Skeletal muscle tissue (tissue), 4 donors: ENCODE results near the gene DLGAP1. TPM values are rescaled to one million over a fixed set of nuclear protein-coding genes. Genes with fewer than 3 reads are reported as not detected.
A peak's percentile ranks its signal among the peaks of the same experiment; 100 is the strongest.
"Not testable (repeated sequence)": the region's sequence is repeated elsewhere in the genome, so short reads cannot be mapped to it uniquely, and the experiment has no call there.

Source experiments
- H3K27ac ChIP-seq: one replicate; pipeline ENCODE4 v1.7.0; 2013; ENCODE audit warnings: mild to moderate bottlenecking, low read depth, low read length, inconsistent platforms
- H3K27me3 ChIP-seq, 3 donors: one replicate each; pipeline ENCODE4 v1.7.0; 2013; ENCODE audit warnings: low read length in 3 of 3; ENCODE audit not compliant: control insufficient read depth in 3 of 3, insufficient read depth in 3 of 3
- H3K36me3 ChIP-seq, 3 donors: one replicate each; pipeline ENCODE4 v1.7.0; 2013; ENCODE audit warnings: low read length in 3 of 3; ENCODE audit not compliant: control insufficient read depth in 3 of 3, insufficient read depth in 3 of 3
- H3K4me1 ChIP-seq, 3 donors: one replicate each; pipeline ENCODE4 v1.7.0; 2013; ENCODE audit warnings: low read length in 3 of 3, mild to moderate bottlenecking in 3 of 3; ENCODE audit not compliant: control insufficient read depth in 3 of 3, insufficient read depth in 3 of 3
- H3K4me3 ChIP-seq, 3 donors: one replicate each; pipeline ENCODE4 v1.7.0; 2013; ENCODE audit warnings: low read length in 3 of 3
- H3K9ac ChIP-seq, 3 donors: one replicate each; pipeline ENCODE4 v1.7.0; 2013; ENCODE audit warnings: low read length in 3 of 3, mild to moderate bottlenecking in 3 of 3, moderate library complexity in 2 of 3, low read depth in 1 of 3
- H3K9me3 ChIP-seq, 3 donors: one replicate each; pipeline ENCODE4 v1.7.0; 2013; ENCODE audit warnings: low read length in 3 of 3; ENCODE audit not compliant: control insufficient read depth in 3 of 3
- total RNA-seq: library from RNA; depleted of rRNA; stranded (reverse); fragments of >200 nt; gene quantifications from one replicate; pipeline ENCODE4 v1.2.3, GENCODE V29; 2014
- donor health status: Osteomylitis.

The DLGAP1 gene
- total RNA-seq, 1 donor from 2014 or later, result 0.52 TPM

DNA sequence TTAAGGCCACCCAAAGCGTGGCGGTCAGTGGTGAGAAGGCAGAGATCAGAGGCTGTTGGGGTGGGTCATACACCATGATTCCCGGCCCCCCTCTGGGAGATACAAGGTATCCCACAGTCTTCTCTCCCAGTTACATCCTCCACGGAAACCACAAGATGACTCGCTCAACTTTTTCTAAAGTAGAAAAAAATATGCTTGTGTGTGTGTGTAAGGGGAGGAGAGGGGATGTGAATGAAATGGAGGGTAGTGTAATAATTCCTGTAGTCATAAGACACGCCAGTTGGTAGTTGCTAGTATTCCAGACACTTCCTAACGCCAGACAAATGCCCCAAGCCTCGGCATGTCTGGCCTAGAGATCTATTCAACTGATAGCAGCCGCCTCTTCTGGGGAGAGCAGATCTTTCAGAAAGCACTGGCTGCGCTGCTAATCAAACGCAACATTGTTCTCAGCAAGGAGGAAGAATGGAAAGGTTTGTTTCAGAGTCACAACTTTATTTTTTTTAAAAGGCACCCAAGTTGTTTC, 861.7 kb downstream of the DLGAP1 start:
- H3K27ac ChIP-seq, result peak overlapping the region; percentile 93
- H3K27me3 ChIP-seq, result no peaks in the 10 kb centered on the region
- no peaks in the 10 kb centered on the region for H3K36me3 ChIP-seq
- peaks cover 34 to 46% (median 36%) of the 10 kb centered on the region in 3 donors for H3K4me1 ChIP-seq
- peak overlapping the region; percentile 80 to 84 (median 80) for H3K4me3 ChIP-seq
- H3K9me3 ChIP-seq, result no peaks in the 10 kb centered on the region
- H3K9ac ChIP-seq, result peak overlapping the region; percentile 71 to 85 (median 84)

DNA sequence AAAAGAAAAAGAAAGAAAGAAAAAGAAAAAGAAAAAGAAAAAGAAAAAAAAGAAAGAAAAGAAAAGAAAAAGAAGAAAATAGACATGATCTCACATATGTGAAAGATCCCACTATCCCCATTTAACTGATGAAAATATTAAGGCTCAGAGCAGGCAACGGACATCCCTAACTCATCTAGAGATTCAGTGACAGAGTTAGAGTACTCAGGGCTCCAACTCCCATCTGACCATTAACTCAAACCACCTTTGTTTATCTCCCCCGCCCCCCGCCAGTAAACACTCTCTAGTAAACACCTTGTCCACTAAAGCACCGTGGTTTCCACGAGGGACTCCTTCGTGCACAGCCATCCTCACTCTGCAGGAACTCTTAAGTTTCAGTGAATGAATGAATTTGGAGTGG, 862.2 kb downstream of the DLGAP1 start:
- H3K27ac ChIP-seq, result peak overlapping the region; percentile 93
- peaks cover 34 to 45% (median 36%) of the 10 kb centered on the region in 3 donors for H3K4me1 ChIP-seq
- no peak overlapping the region for H3K4me3 ChIP-seq

DNA sequence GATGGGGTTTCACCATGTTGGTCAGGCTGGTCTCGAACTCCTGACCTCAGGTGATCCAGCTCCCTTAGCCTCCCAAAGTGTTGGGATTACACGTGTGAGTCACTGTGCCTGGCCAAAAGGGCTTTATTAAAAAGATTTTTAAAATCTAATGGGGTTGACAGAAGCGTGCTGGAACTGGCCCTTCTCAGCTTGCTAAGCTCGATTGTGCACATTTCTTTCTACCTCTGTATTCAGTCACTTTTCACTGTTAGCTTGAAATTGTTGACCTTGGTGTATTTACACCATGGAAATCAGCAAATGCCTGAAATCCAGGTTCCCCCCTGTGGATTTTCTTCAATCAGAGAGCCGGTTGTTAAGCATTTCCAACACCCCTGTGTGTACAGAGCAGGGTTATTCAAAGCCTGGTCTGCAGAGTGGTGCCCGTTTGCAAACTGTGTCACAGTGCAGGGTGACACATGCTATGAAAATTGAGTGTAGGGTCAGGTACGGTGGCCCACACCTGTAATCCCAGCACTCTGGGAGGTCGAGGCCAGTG, 864.9 kb downstream of the DLGAP1 start:
- H3K4me1 ChIP-seq, result peaks cover 15 to 18% (median 15%) of the 10 kb centered on the region in 3 donors
- no peaks in the 10 kb centered on the region for H3K36me3 ChIP-seq
- no peaks in the 10 kb centered on the region for H3K27me3 ChIP-seq
- H3K27ac ChIP-seq, result no peak overlapping the region
- H3K4me3 ChIP-seq, result no peak overlapping the region
- H3K9ac ChIP-seq, result no peak overlapping the region
- no peaks in the 10 kb centered on the region for H3K9me3 ChIP-seq

More for the DNA sequence above, 862.2 kb downstream of the DLGAP1 start:
- H3K36me3 ChIP-seq, result no peaks in the 10 kb centered on the region
- no peaks in the 10 kb centered on the region for H3K27me3 ChIP-seq
- no peaks in the 10 kb centered on the region for H3K9me3 ChIP-seq
- peak overlapping the region in 1 of 3 donors; percentile 85 for H3K9ac ChIP-seq

GRCh38 chr18:3585656-3586509, 869.2 kb downstream of the DLGAP1 start:
- Histone ChIP-seq H3K4me3 (no peak overlapping the region), H3K4me1 (no peaks in the 10 kb centered on the region), H3K27ac (no peak overlapping the region), H3K27me3 (no peaks in the 10 kb centered on the region), H3K36me3 (no peaks in the 10 kb centered on the region), H3K9ac (no peak overlapping the region), H3K9me3 (no peaks in the 10 kb centered on the region)

GRCh38 chr18:3584897-3585460, 870.1 kb downstream of the DLGAP1 start:
- Histone ChIP-seq H3K4me1 (no peaks in the 10 kb centered on the region), H3K9me3 (no peaks in the 10 kb centered on the region), H3K36me3 (no peaks in the 10 kb centered on the region), H3K27me3 (no peaks in the 10 kb centered on the region), H3K9ac (no peak overlapping the region), H3K27ac (no peak overlapping the region), H3K4me3 (no peak overlapping the region)

DNA sequence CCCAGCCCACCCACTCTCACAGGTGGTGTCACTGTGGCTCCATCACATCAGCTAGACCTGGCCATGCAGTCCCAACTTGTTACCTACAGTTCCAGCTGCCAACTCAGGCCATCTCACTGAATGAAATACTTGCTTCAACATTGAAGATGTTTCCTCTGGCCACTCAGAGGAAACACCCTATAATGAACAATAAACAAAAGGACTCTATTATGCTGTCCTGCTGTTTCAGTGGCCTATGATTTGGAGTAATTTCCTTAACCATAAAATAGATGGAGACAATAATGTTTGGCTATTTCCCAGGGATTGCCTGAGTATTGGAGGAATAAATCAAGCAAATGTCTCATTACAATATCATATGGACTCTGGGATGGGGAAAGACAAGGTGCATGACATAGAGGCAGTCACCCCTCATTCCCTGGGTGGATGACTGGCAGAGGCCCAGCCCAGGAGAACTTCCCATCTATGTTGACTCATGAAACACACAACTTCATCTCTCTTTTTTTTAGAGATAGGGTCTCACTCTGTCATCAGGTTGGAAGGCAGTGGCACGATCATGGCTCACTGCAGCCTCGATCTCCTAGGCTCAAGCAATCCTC, 870.7 kb downstream of the DLGAP1 start:
- no peak overlapping the region for H3K9ac ChIP-seq
- no peak overlapping the region for H3K27ac ChIP-seq
- no peaks in the 10 kb centered on the region for H3K27me3 ChIP-seq
- no peaks in the 10 kb centered on the region for H3K9me3 ChIP-seq
- no peaks in the 10 kb centered on the region for H3K4me1 ChIP-seq
- no peak overlapping the region for H3K4me3 ChIP-seq
- H3K36me3 ChIP-seq, result no peaks in the 10 kb centered on the region

- Histone ChIP-seq H3K27me3 (no peaks in the 10 kb centered on the region), H3K9me3 (no peaks in the 10 kb centered on the region), H3K9ac (no peak overlapping the region), H3K4me1 (no peaks in the 10 kb centered on the region), H3K36me3 (no peaks in the 10 kb centered on the region), H3K4me3 (no peak overlapping the region), H3K27ac (no peak overlapping the region)
Measured at GRCh38 chr18:3583873-3584247, 871.2 kb downstream of the DLGAP1 start.

DNA sequence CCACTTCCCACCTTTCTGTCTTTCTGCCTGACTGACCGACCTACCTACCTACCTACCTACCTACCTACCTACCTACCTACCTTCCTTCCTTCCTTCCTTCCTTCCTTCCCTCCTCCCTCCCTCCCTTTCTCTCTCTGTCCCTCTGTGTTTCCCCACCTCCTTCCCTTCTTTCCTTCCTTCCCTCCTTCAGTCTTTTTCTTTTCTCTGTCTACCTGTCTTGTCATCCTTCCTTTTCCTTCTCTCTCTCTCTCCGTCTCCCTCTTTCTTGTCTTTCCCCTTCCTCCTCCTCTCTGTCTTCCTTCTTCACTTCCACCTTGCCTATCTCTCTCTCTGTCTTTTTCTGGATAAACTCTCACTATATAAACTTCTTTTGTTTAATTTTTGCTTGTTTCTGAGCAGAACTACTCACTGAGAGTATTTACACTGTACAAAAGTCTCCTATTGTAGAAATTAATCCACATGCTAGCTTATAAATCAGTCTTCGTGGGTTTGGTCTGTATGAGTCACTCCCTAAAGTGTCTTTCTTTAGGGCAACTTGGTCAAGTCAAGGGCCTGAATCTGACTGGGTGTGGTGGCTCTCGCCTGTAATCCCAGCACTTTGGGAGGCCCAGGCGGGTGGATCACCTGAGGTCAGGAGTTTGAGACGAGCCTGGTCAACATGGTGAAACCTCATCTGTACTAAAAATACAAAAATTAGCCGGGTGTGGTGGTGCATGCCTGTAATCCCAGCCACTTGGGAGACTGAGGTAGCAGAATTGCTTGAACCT, 871.8 kb downstream of the DLGAP1 start:
- not testable (repeated sequence) for H3K9me3 ChIP-seq, H3K9ac ChIP-seq, H3K36me3 ChIP-seq, H3K4me3 ChIP-seq, H3K27me3 ChIP-seq, H3K27ac ChIP-seq, H3K4me1 ChIP-seq

- Histone ChIP-seq H3K4me3 (no peak overlapping the region), H3K27ac (no peak overlapping the region), H3K9me3 (no peaks in the 10 kb centered on the region), H3K9ac (no peak overlapping the region), H3K4me1 (no peaks in the 10 kb centered on the region), H3K36me3 (no peaks in the 10 kb centered on the region), H3K27me3 (no peaks in the 10 kb centered on the region)
Measured at GRCh38 chr18:3581890-3582289, 873.2 kb downstream of the DLGAP1 start.
